Natural killer cell (primary cell): ENCODE measurements around the gene PDE9A. TPM values are rescaled to one million over a fixed set of nuclear protein-coding genes. Genes with fewer than 3 reads are reported as not detected.

Source experiments
- ATAC-seq, 3 donors: fragments of 150-1000 bp in 2 of 3; fragments of 200-7000 bp in 1 of 3; cut with Tn5 transposase; 1 replicate in 1 of 3; 2 replicates in 2 of 3; pipeline ENCODE4 v1.10.0; 2021; ENCODE audit warnings: mild to moderate bottlenecking in 2 of 3, moderate library complexity in 2 of 3
- DNase-seq, 2 donors: peaks; one replicate each; pipeline versions ENCODE4 v3.0.0 to v3.0.0-alpha.2; 2013 to 2021; ENCODE audit warnings: mixed read lengths in 1 of 2
- H3K27ac ChIP-seq: one replicate; pipeline ENCODE4 v1.5.1; 2013; ENCODE audit warnings: mild to moderate bottlenecking, low read length
- H3K27me3 ChIP-seq: one replicate; pipeline ENCODE4 v1.6.1; 2013; ENCODE audit warnings: low read length; ENCODE audit not compliant: control insufficient read depth, insufficient read depth
- H3K36me3 ChIP-seq: one replicate; pipeline ENCODE4 v1.6.1; 2013; ENCODE audit warnings: low read length; ENCODE audit not compliant: control insufficient read depth, insufficient read depth
- H3K4me1 ChIP-seq: one replicate; pipeline ENCODE4 v1.6.1; 2013; ENCODE audit warnings: low read length; ENCODE audit not compliant: control insufficient read depth, insufficient read depth
- H3K4me3 ChIP-seq: one replicate; pipeline ENCODE4 v1.5.1; 2013; ENCODE audit warnings: low read length
- H3K9me3 ChIP-seq: one replicate; pipeline ENCODE4 v1.6.1; 2013; ENCODE audit warnings: low read length; ENCODE audit not compliant: control insufficient read depth, insufficient read depth
- H3K27ac Mint-ChIP-seq, 2 donors: one replicate each; pipeline ENCODE4 v1.8.0; 2022; ENCODE audit warnings: mild to moderate bottlenecking in 2 of 2, mixed read lengths in 2 of 2, moderate library complexity in 1 of 2
- H3K27me3 Mint-ChIP-seq, 2 donors: one replicate each; pipeline ENCODE4 v1.8.0; 2022; ENCODE audit warnings: low read depth in 2 of 2, mixed read lengths in 2 of 2
- H3K36me3 Mint-ChIP-seq: one replicate; pipeline ENCODE4 v1.8.0; 2022; ENCODE audit warnings: mixed read lengths
- H3K4me1 Mint-ChIP-seq, 2 donors: one replicate each; pipeline ENCODE4 v1.8.0; 2022; ENCODE audit warnings: mixed read lengths in 2 of 2
- H3K4me3 Mint-ChIP-seq: one replicate; pipeline ENCODE4 v1.8.0; 2022; ENCODE audit warnings: mild to moderate bottlenecking, moderate library complexity, mixed read lengths
- H3K9me3 Mint-ChIP-seq, 2 donors: one replicate each; pipeline ENCODE4 v1.8.0; 2022; ENCODE audit warnings: mixed read lengths in 2 of 2
- CTCF ChIP-seq: fragments of 200-600 bp; IDR thresholded peaks from one replicate; pipeline ENCODE4 v1.8.0; 2022; ENCODE audit warnings: antibody characterized with exemption
- WGBS: methylation state at CpG from one replicate; pipeline ENCODE4 v1.1.7; 2013; ENCODE audit warnings: missing lambda C conversion rate; ENCODE audit not compliant: insufficient coverage; 5-methylcytosine and 5-hydroxymethylcytosine counted together
- intact Hi-C: fragments of 100-400 bp; cut with micrococcal nuclease; formaldehyde crosslinking; loops from one replicate; pipeline ENCODE4 v1.14.2; 2022
- total RNA-seq, 4 donors: library from RNA; stranded (reverse); fragments of 120-200 nt in 1 of 4; gene quantifications; one replicate each; pipeline versions ENCODE4 v1.2.3 to v1.2.4, GENCODE V29; 2013 to 2022

The PDE9A gene
- total RNA-seq, 3 donors from 2014 or later (not counting 1 experiment from before 2014, with no cell fraction given) = 1.0 to 4.1 (median 1.2) TPM

- no peak overlapping the region for H3K27ac Mint-ChIP-seq
- Histone ChIP-seq H3K27ac (no peak overlapping the region), H3K4me3 (no peak overlapping the region), H3K4me1 (no peaks in the 10 kb centered on the region), H3K27me3 (no peaks in the 10 kb centered on the region), H3K36me3 (no peaks in the 10 kb centered on the region), H3K9me3 (no peaks in the 10 kb centered on the region)
- WGBS = 87% methylated on average over 28 of the region's 28 CpGs
- H3K4me1 Mint-ChIP-seq = peaks cover 0 to 8% of the 10 kb centered on the region in 2 donors
- H3K36me3 Mint-ChIP-seq = no peaks in the 10 kb centered on the region
- no peak for DNase-seq
- no peak overlapping the region for H3K4me3 Mint-ChIP-seq
- no peaks in the 10 kb centered on the region for H3K9me3 Mint-ChIP-seq
- no peaks in the 10 kb centered on the region for H3K27me3 Mint-ChIP-seq
- intact Hi-C loops = no loop called here
- no peak for ATAC-seq
- no peak for TF ChIP-seq CTCF
Measured at GRCh38 chr21:42769820-42770716, 116.6 kb downstream of the PDE9A start.

- no peaks in the 10 kb centered on the region for H3K9me3 Mint-ChIP-seq
- no peak overlapping the region for H3K27ac Mint-ChIP-seq
Measured at GRCh38 chr21:42770717-42771502, 117.5 kb downstream of the PDE9A start.

DNA sequence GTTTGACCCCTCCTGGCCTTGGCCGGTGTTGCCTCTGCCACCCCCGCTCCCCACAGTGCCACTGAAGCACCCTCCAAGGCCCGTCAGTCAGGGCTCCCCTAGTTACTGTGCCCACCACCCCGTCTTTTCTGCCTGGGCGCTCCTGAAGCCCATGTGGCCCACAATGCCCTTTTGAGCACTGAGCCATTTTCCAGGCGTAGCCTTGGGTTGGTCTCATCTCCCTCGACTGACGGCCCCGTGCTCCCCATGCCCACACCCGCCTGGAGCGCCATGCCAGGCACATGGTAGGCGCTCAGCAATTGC lies 118.0 kb downstream of the PDE9A start:
- Mint-ChIP-seq H3K4me1 (peaks cover 0 to 8% of the 10 kb centered on the region in 2 donors), H3K27me3 (peaks cover 0 to 1% of the 10 kb centered on the region in 2 donors), H3K36me3 (no peaks in the 10 kb centered on the region), H3K4me3 (no peak overlapping the region), H3K27ac (no peak overlapping the region), H3K9me3 (no peaks in the 10 kb centered on the region)
- ATAC-seq (no peak), DNase-seq (no peak)
- TF ChIP-seq CTCF = no peak
- no peaks in the 10 kb centered on the region for H3K36me3 ChIP-seq
- H3K9me3 ChIP-seq = no peaks in the 10 kb centered on the region
- H3K27me3 ChIP-seq = no peaks in the 10 kb centered on the region
- intact Hi-C loops = no loop called here
- no peak overlapping the region for H3K4me3 ChIP-seq
- H3K4me1 ChIP-seq = no peaks in the 10 kb centered on the region
- WGBS = 91% methylated on average over 12 of the region's 12 CpGs
- no peak overlapping the region for H3K27ac ChIP-seq

More at GRCh38 chr21:42770717-42771502, 117.5 kb downstream of the PDE9A start:
- Mint-ChIP-seq H3K4me1 (peaks cover 0 to 8% of the 10 kb centered on the region in 2 donors), H3K36me3 (no peaks in the 10 kb centered on the region), H3K27me3 (no peaks in the 10 kb centered on the region), H3K4me3 (no peak overlapping the region)
- no peak overlapping the region for H3K4me3 ChIP-seq
- TF ChIP-seq CTCF = no peak
- no peaks in the 10 kb centered on the region for H3K4me1 ChIP-seq
- no peak for ATAC-seq
- no peaks in the 10 kb centered on the region for H3K9me3 ChIP-seq
- no peaks in the 10 kb centered on the region for H3K36me3 ChIP-seq
- 93% methylated on average over 27 of the region's 27 CpGs for WGBS
- intact Hi-C loops = no loop called here
- no peaks in the 10 kb centered on the region for H3K27me3 ChIP-seq
- H3K27ac ChIP-seq = no peak overlapping the region
- DNase-seq = no peak
